H1 (cell line): ENCODE results near the gene ZMPSTE24.

Source experiments
- POLR2A ChIP-seq, 2 experiments: IDR thresholded peaks; 1 replicate in 1 of 2; 2 replicates in 1 of 2; pipeline ENCODE4 v1.6.1; 2011; ENCODE audit warnings: low read depth in 2 of 2, low read length in 2 of 2, mild to moderate bottlenecking in 2 of 2; ENCODE audit errors: control extremely low read depth in 1 of 2
- TAF7 ChIP-seq: optimal IDR thresholded peaks from 2 replicates; pipeline ENCODE3; 2011; ENCODE audit warnings: low read depth, mild to moderate bottlenecking, inconsistent platforms, low read length, moderate library complexity, borderline replicate concordance
- TBP ChIP-seq: IDR thresholded peaks from 2 replicates; pipeline ENCODE4 v1.6.1; 2011; ENCODE audit warnings: low read depth, low read length, improper control_type of control experiment
- YY1 ChIP-seq: IDR thresholded peaks from 2 replicates; pipeline ENCODE4 v1.6.1; 2011; ENCODE audit warnings: low read depth, mild to moderate bottlenecking, low read length
- TF ChIP-seq, protein P1 (sequence below), 3 experiments: IDR thresholded peaks; 1 replicate in 2 of 3; 2 replicates in 1 of 3; pipeline versions ENCODE4 v1.5.1 to v1.6.1; 2011; ENCODE audit warnings: low read length in 3 of 3, mild to moderate bottlenecking in 3 of 3, inconsistent platforms in 2 of 3, low read depth in 1 of 3, moderate library complexity in 1 of 3; ENCODE audit not compliant: insufficient read depth in 1 of 3; ENCODE audit errors: control extremely low read depth in 1 of 3

DNA sequence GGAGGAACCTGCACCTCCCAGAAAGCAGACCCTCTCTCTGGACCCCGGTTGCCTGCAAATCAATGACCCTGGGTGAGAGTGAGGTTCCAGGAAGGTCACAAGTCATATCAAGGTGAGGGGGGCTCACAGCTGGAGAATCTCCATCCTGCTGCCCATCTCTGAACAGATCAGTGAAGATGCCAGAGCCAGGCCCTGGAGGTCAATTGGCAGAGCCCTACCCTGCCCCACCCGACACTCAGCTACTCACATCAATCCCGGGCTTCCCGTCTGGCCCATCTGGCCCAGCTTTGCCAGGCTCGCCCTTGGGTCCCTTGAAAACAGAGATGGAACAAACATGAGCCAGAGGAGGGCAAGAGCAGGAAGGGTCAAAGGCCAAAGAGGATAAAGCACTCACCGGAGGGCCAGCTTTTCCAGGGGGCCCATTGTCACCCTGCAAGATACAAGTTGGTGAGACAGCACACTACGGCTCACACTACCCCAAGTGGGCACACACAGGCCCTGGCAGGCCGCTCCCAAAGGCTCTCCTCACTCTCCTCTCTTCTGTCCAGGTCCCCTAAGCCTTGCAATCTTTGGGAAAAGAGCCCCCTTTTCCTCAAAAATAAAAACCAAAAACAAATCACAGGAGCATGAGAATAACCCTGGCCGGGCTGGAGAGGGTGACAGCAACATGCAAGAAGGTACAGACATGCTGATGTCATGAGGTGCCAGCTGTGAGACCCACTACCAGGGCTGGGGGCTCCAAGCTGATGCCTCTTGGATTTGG is 56.1 kb downstream of the ZMPSTE24 start:
- TF ChIP-seq, protein P1, sequence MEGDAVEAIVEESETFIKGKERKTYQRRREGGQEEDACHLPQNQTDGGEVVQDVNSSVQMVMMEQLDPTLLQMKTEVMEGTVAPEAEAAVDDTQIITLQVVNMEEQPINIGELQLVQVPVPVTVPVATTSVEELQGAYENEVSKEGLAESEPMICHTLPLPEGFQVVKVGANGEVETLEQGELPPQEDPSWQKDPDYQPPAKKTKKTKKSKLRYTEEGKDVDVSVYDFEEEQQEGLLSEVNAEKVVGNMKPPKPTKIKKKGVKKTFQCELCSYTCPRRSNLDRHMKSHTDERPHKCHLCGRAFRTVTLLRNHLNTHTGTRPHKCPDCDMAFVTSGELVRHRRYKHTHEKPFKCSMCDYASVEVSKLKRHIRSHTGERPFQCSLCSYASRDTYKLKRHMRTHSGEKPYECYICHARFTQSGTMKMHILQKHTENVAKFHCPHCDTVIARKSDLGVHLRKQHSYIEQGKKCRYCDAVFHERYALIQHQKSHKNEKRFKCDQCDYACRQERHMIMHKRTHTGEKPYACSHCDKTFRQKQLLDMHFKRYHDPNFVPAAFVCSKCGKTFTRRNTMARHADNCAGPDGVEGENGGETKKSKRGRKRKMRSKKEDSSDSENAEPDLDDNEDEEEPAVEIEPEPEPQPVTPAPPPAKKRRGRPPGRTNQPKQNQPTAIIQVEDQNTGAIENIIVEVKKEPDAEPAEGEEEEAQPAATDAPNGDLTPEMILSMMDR (IDR thresholded peaks at IDR 0.05; ENCODE audit: control extremely low read depth in 1 of 3, insufficient read depth in 1 of 3, low read depth in 1 of 3, low read length in 3 of 3), result no peak
- TF ChIP-seq POLR2A (IDR thresholded peaks at IDR 0.05; ENCODE audit: control extremely low read depth in 1 of 2, low read depth in 2 of 2, low read length in 2 of 2), result no peak
- no peak for TF ChIP-seq TAF7
- no peak for TF ChIP-seq YY1
- TF ChIP-seq TBP, result no peak
